Bronchial epithelial cell (primary cell): Measurements from ENCODE around the gene SHROOM3. TPM values are rescaled to one million over a fixed set of nuclear protein-coding genes. Genes with fewer than 3 reads are reported as not detected.
A peak's percentile ranks its signal among the peaks of the same experiment; 100 is the strongest.

Source experiments
- DNase-seq: peaks from one replicate; pipeline ENCODE4 v3.0.0-alpha.2; 2010; ENCODE audit warnings: low read depth
- FAIRE-seq: peaks from 2 replicates; lab custom pipeline; 2011; peaks lifted over from hg19 to GRCh38; lab: Jason Lieb, UNC
- H3K27me3 ChIP-seq: 2 replicates; pipeline ENCODE4 v1.5.1; 2011; ENCODE audit warnings: low read length; ENCODE audit not compliant: control insufficient read depth, insufficient read depth
- H3K36me3 ChIP-seq: 2 replicates; pipeline ENCODE4 v1.5.1; 2011; ENCODE audit warnings: low read length; ENCODE audit not compliant: control insufficient read depth, insufficient read depth
- H3K4me3 ChIP-seq: 2 replicates; pipeline ENCODE4 v1.5.1; 2011; ENCODE audit warnings: mild to moderate bottlenecking, low read depth, low read length, control low read depth
- CTCF ChIP-seq: IDR thresholded peaks from 2 replicates; pipeline ENCODE4 v1.5.1; 2011; ENCODE audit warnings: mild to moderate bottlenecking, moderate library complexity, low read length, control low read depth, inconsistent platforms; ENCODE audit not compliant: insufficient read depth, severe bottlenecking
- total RNA-seq: library from RNA; depleted of rRNA; stranded (reverse); fragments of >200 nt; gene quantifications from 2 replicates; pipeline ENCODE4 v1.2.1, GENCODE V29; 2014

The SHROOM3 gene
- total RNA-seq, 1 donor from 2014 or later = 6.3 TPM

GRCh38 chr4:76568262-76568661 is 133.2 kb downstream of the SHROOM3 start:
- TF ChIP-seq CTCF = no peak
- H3K4me3 ChIP-seq = no peak overlapping the region
- FAIRE-seq (no peak), DNase-seq (no peak)
- no peaks in the 10 kb centered on the region for H3K27me3 ChIP-seq
- H3K36me3 ChIP-seq = no peaks in the 10 kb centered on the region

GRCh38 chr4:76569225-76569624 is 134.2 kb downstream of the SHROOM3 start:
- DNase-seq = no peak
- no peak for TF ChIP-seq CTCF
- no peak for FAIRE-seq
- no peaks in the 10 kb centered on the region for H3K27me3 ChIP-seq
- H3K36me3 ChIP-seq = no peaks in the 10 kb centered on the region
- H3K4me3 ChIP-seq = no peak overlapping the region

GRCh38 chr4:76569706-76570105 is 134.7 kb downstream of the SHROOM3 start:
- Histone ChIP-seq H3K36me3 (no peaks in the 10 kb centered on the region), H3K4me3 (no peak overlapping the region), H3K27me3 (no peaks in the 10 kb centered on the region)
- no peak for DNase-seq
- FAIRE-seq = no peak
- TF ChIP-seq CTCF = no peak

DNA sequence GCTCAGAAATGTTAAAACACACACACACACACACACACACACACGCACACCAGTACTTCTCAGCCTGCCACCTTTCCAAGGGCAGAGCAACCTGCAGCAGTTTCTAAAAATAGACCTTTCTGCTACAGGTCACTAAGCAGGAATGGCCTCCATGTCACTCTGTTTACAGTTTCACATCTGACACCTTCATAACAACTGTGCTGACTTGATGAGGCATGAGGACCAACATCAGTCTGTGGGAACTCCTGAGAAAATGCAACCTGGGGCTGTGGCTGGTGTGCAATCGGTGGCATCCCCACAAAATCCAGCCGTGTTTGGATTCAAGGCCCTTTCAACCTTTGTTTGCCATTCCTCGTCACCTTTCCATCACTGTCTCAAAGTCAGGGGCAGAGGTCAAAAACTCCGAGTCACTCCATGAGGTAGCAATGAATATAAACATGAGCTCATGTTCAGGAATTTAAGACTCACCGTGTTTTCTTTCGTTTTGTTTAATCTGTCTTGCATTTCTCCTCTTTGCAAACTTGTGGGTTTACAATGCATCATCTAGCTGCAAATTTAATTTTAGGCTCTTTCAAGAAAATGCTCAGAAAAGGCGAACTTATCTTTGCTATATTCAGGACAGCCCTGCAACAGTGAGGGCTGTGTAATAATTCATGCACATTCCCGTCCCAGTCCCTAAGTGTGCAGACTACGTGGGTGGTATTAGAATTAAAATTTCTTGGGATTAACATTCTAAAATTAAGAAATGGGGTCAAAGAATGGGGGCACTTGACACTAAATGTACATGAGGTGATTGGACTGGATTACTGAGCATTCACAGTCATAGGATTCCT is 135.3 kb downstream of the SHROOM3 start:
- no peak for TF ChIP-seq CTCF
- DNase-seq (peak; percentile 82), FAIRE-seq (no peak)
- Histone ChIP-seq H3K27me3 (no peaks in the 10 kb centered on the region), H3K36me3 (no peaks in the 10 kb centered on the region), H3K4me3 (no peak overlapping the region)

DNA sequence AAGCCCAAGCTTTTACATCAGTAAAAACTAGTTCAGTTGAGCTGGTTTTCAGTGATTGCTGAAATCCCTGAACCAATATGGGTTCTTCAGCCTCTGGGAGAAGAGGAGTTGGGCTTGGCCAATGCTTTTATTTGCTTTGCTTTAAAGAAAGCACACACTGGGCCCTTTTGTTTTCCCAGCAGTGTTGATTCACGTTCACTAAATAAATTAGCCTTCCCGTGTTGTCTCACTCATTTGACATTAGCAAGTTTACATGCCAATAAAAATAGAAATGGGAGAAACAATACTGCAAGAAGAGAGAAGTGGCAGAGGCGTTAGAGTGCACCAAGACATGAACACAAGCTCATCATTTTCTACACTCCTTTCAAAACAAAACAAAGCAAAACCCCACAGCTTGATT is 136.2 kb downstream of the SHROOM3 start:
- DNase-seq (no peak), FAIRE-seq (no peak)
- no peaks in the 10 kb centered on the region for H3K27me3 ChIP-seq
- H3K4me3 ChIP-seq = no peak overlapping the region
- TF ChIP-seq CTCF = no peak
- no peaks in the 10 kb centered on the region for H3K36me3 ChIP-seq

- DNase-seq (no peak), FAIRE-seq (no peak)
- no peak for TF ChIP-seq CTCF
- Histone ChIP-seq H3K27me3 (no peaks in the 10 kb centered on the region), H3K4me3 (no peak overlapping the region), H3K36me3 (no peaks in the 10 kb centered on the region)
Observed at GRCh38 chr4:76572224-76572623, 137.2 kb downstream of the SHROOM3 start.
